Measurements from ENCODE around the gene TMEM54.

TMEM54 gene

GRCh38 chr1:32929366-32929765 is 28.2 kb upstream of the TMEM54 start:
- POLR2A ChIA-PET (ENCODE audit: low non-redundant PET), result no interaction called here
- no peak for DNase-seq (ENCODE audit: low spot score)
- H3K27ac ChIP-seq, result no peak overlapping the region
- CTCF ChIA-PET, result no interaction called here
- no peak for TF ChIP-seq CTCF (conservative IDR thresholded peaks at IDR 0.05; ENCODE audit: low read depth)

- no peak for TF ChIP-seq CTCF (conservative IDR thresholded peaks at IDR 0.05; ENCODE audit: low read depth)
- no peak for DNase-seq (ENCODE audit: low spot score)
- ChIA-PET POLR2A (ENCODE audit: low non-redundant PET) (no interaction called here), CTCF (no interaction called here)
- no peak overlapping the region for H3K27ac ChIP-seq
Measured at GRCh38 chr1:32928715-32929114, 27.5 kb upstream of the TMEM54 start.

GRCh38 chr1:32928285-32928684 is 27.1 kb upstream of the TMEM54 start:
- no peak overlapping the region for H3K27ac ChIP-seq
- no peak for TF ChIP-seq CTCF (conservative IDR thresholded peaks at IDR 0.05; ENCODE audit: low read depth)
- POLR2A ChIA-PET (ENCODE audit: low non-redundant PET), result no interaction called here
- CTCF ChIA-PET, result no interaction called here
- DNase-seq (ENCODE audit: low spot score), result no peak

GRCh38 chr1:32927441-32927840 is 26.3 kb upstream of the TMEM54 start:
- ChIA-PET POLR2A (ENCODE audit: low non-redundant PET) (no interaction called here), CTCF (no interaction called here)
- TF ChIP-seq CTCF (conservative IDR thresholded peaks at IDR 0.05; ENCODE audit: low read depth), result no peak
- H3K27ac ChIP-seq, result no peak overlapping the region
- DNase-seq (ENCODE audit: low spot score), result no peak

GRCh38 chr1:32926562-32926961 is 25.4 kb upstream of the TMEM54 start:
- POLR2A ChIA-PET (ENCODE audit: low non-redundant PET), result no interaction called here
- DNase-seq (ENCODE audit: low spot score), result no peak
- CTCF ChIA-PET, result interaction anchor here (0.6 kb wide), 1 partner anchor 129 kb away, joined by 3 read pairs; no protein-coding TSS in a partner anchor
- no peak overlapping the region for H3K27ac ChIP-seq
- TF ChIP-seq CTCF (conservative IDR thresholded peaks at IDR 0.05; ENCODE audit: low read depth), result no peak

GRCh38 chr1:32925403-32926162 is 24.4 kb upstream of the TMEM54 start:
- ChIA-PET POLR2A (ENCODE audit: low non-redundant PET) (no interaction called here), CTCF (no interaction called here)
- DNase-seq (ENCODE audit: low spot score), result no peak
- no peak overlapping the region for H3K27ac ChIP-seq
- TF ChIP-seq CTCF (conservative IDR thresholded peaks at IDR 0.05; ENCODE audit: low read depth), result no peak
